CD8-positive, alpha-beta memory T cell (primary cell): ENCODE data around the gene ITGA3. TPM values are rescaled to one million over a fixed set of nuclear protein-coding genes. Genes with fewer than 3 reads are reported as not detected.

Experiments used
- CTCF ChIA-PET: fragments of 350-600 bp; sonication (Branson Sonifier 250); formaldehyde crosslinking; loops from one replicate; lab custom pipeline; 2021; ENCODE audit warnings: antibody characterized with exemption; lab: Charles Lee
- POLR2A ChIA-PET: fragments of 350-600 bp; sonication (Branson Sonifier 250); formaldehyde crosslinking; loops from one replicate; lab custom pipeline; 2021; ENCODE audit warnings: antibody characterized with exemption; lab: Charles Lee
- DNase-seq, 5 donors: peaks; one replicate each; pipeline versions ENCODE4 v3.0.0 to v3.0.0-alpha.2; 2020 to 2022; ENCODE audit warnings: mixed read lengths in 1 of 5
- H3K27ac ChIP-seq: one replicate; pipeline ENCODE4 v1.7.0; 2013; ENCODE audit warnings: low read depth, mild to moderate bottlenecking, low read length, moderate library complexity
- H3K27me3 ChIP-seq: 2 replicates; pipeline ENCODE4 v1.7.0; 2013; ENCODE audit warnings: low read length, mild to moderate bottlenecking; ENCODE audit not compliant: insufficient read depth, poor library complexity, severe bottlenecking
- H3K36me3 ChIP-seq: 2 replicates; pipeline ENCODE4 v1.7.0; 2013; ENCODE audit warnings: mild to moderate bottlenecking, low read length, moderate library complexity; ENCODE audit not compliant: insufficient read depth
- H3K4me1 ChIP-seq: 2 replicates; pipeline ENCODE4 v1.7.0; 2013; ENCODE audit warnings: mild to moderate bottlenecking, low read length, moderate library complexity; ENCODE audit not compliant: insufficient read depth
- H3K4me3 ChIP-seq: 2 replicates; pipeline ENCODE4 v1.7.0; 2013; ENCODE audit warnings: mild to moderate bottlenecking, low read length
- H3K9me3 ChIP-seq: 2 replicates; pipeline ENCODE4 v1.7.0; 2013; ENCODE audit warnings: mild to moderate bottlenecking, low read length
- H3K27ac Mint-ChIP-seq, 8 donors: one replicate each; pipeline ENCODE4 v1.8.0; 2020 to 2021; ENCODE audit warnings: mixed read lengths in 8 of 8, mild to moderate bottlenecking in 6 of 8, inconsistent platforms in 3 of 8, moderate library complexity in 3 of 8
- H3K27me3 Mint-ChIP-seq, 2 donors: one replicate each; pipeline ENCODE4 v1.8.0; 2020 to 2021; ENCODE audit warnings: mixed read lengths in 2 of 2, mild to moderate bottlenecking in 1 of 2, moderate library complexity in 1 of 2
- H3K36me3 Mint-ChIP-seq, 3 donors: one replicate each; pipeline ENCODE4 v1.8.0; 2020 to 2021; ENCODE audit warnings: mixed read lengths in 3 of 3, inconsistent platforms in 1 of 3, mild to moderate bottlenecking in 1 of 3
- H3K4me1 Mint-ChIP-seq, 3 donors: one replicate each; pipeline ENCODE4 v1.8.0; 2020 to 2021; ENCODE audit warnings: mixed read lengths in 3 of 3, inconsistent platforms in 1 of 3, mild to moderate bottlenecking in 1 of 3
- H3K4me3 Mint-ChIP-seq, 7 donors: one replicate each; pipeline ENCODE4 v1.8.0; 2020 to 2021; ENCODE audit warnings: mixed read lengths in 7 of 7, mild to moderate bottlenecking in 6 of 7, moderate library complexity in 4 of 7, inconsistent platforms in 2 of 7
- H3K9me3 Mint-ChIP-seq, 5 donors: one replicate each; pipeline ENCODE4 v1.8.0; 2020 to 2022; ENCODE audit warnings: mixed read lengths in 5 of 5, mild to moderate bottlenecking in 3 of 5, moderate library complexity in 2 of 5, inconsistent platforms in 1 of 5
- polyA plus RNA-seq: library from polyadenylated mRNA; unstranded; fragments of 300-500 nt; fragmentation: Illumina TruSeq; gene quantifications from one replicate; pipeline ENCODE4 v1.2.3, GENCODE V29; 2021
- total RNA-seq, 2 experiments: library from RNA; stranded (reverse); gene quantifications; one replicate each; pipeline ENCODE4 v1.2.3, GENCODE V29; 2021

Gene ITGA3
- total and polyA plus RNA-seq, 3 experiments from 2014 or later, result 2.7 to 12.5 (median 11.8) TPM

DNA sequence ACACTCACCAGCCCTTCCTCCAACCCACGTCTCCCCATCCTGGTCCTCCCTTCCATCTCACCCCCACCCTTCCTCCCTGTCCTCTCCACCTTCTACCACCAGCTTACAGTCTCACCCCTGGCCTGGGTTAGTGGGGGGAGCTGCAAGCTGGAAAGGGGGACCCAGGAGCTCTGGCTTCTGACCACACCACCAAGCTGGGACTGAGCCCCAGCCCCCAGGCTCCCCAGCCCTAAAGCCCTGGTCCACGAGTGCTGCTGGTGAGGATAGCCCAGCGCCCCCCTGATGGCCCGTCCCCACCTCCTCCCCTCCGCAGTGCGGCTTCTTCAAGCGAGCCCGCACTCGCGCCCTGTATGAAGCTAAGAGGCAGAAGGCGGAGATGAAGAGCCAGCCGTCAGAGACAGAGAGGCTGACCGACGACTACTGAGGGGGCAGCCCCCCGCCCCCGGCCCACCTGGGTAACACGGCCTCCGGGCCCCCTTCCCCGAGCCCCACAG, 32.0 kb downstream of the ITGA3 start:
- peak overlapping the region in 1 of 8 donors; percentile 92 for H3K27ac Mint-ChIP-seq
- CTCF ChIA-PET, result interaction anchor here (0.6 to 3.3 kb wide), 27 partner anchors 9 to 518 kb away, joined by 3 to 88 read pairs (median 4); partner anchors contain the start of genes ITGA3, PPP1R9B and SAMD14
- DNase-seq, result no peak
- H3K4me1 Mint-ChIP-seq, result no peaks in the 10 kb centered on the region
- POLR2A ChIA-PET, result no interaction called here
- Histone ChIP-seq H3K4me1 (no peaks in the 10 kb centered on the region), H3K27me3 (no peaks in the 10 kb centered on the region), H3K4me3 (no peak overlapping the region), H3K36me3 (no peaks in the 10 kb centered on the region), H3K9me3 (no peaks in the 10 kb centered on the region), H3K27ac (no peak overlapping the region)
- no peaks in the 10 kb centered on the region for H3K9me3 Mint-ChIP-seq
- H3K27me3 Mint-ChIP-seq, result no peaks in the 10 kb centered on the region
- H3K4me3 Mint-ChIP-seq, result no peak overlapping the region
- H3K36me3 Mint-ChIP-seq, result peaks cover 0 to 3% (median 0%) of the 10 kb centered on the region in 3 donors

GRCh38 chr17:50088952-50089825, 33.3 kb downstream of the ITGA3 start:
- Mint-ChIP-seq H3K36me3 (peaks cover 0 to 3% (median 0%) of the 10 kb centered on the region in 3 donors), H3K4me1 (peaks cover 0 to 3% (median 2%) of the 10 kb centered on the region in 3 donors), H3K27ac (peak overlapping the region in 1 of 8 donors; percentile 50), H3K4me3 (no peak overlapping the region), H3K27me3 (no peaks in the 10 kb centered on the region), H3K9me3 (no peaks in the 10 kb centered on the region)
- Histone ChIP-seq H3K4me3 (no peak overlapping the region), H3K36me3 (no peaks in the 10 kb centered on the region), H3K27ac (no peak overlapping the region), H3K27me3 (no peaks in the 10 kb centered on the region), H3K4me1 (peaks cover 5% of the 10 kb centered on the region), H3K9me3 (no peaks in the 10 kb centered on the region)
- no peak for DNase-seq
- ChIA-PET POLR2A (no interaction called here), CTCF (interaction anchor here (0.5 to 5.7 kb wide), 3 partner anchors 60 to 431 kb away, joined by 3 to 88 read pairs (median 75); no protein-coding TSS in a partner anchor)

DNA sequence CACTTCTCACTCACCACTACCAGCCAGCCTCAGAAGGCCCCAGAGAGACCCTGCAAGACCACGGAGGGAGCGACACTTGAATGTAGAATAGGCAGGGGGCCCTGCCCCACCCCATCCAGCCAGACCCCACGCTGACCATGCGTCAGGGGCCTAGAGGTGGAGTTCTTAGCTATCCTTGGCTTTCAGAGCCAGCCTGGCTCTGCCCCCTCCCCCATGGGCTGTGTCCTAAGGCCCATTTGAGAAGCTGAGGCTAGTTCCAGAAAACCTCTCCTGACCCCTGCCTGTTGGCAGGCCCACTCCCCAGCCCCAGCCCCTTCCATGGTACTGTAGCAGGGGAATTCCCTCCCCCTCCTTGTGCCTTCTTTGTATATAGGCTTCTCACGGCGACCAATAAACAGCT, 34.2 kb downstream of the ITGA3 start:
- H3K27ac Mint-ChIP-seq, result no peak overlapping the region
- DNase-seq, result no peak
- ChIA-PET POLR2A (no interaction called here), CTCF (interaction anchor here (5.7 kb wide), 1 partner anchor 61 kb away, joined by 75 read pairs; no protein-coding TSS in a partner anchor)
- Histone ChIP-seq H3K9me3 (no peaks in the 10 kb centered on the region), H3K4me1 (peaks cover 5% of the 10 kb centered on the region), H3K27me3 (no peaks in the 10 kb centered on the region), H3K4me3 (no peak overlapping the region), H3K27ac (no peak overlapping the region), H3K36me3 (no peaks in the 10 kb centered on the region)
- peaks cover 0 to 11% (median 0%) of the 10 kb centered on the region in 3 donors for H3K36me3 Mint-ChIP-seq
- H3K9me3 Mint-ChIP-seq, result no peaks in the 10 kb centered on the region
- peaks cover 2 to 5% (median 3%) of the 10 kb centered on the region in 3 donors for H3K4me1 Mint-ChIP-seq
- no peak overlapping the region for H3K4me3 Mint-ChIP-seq
- H3K27me3 Mint-ChIP-seq, result no peaks in the 10 kb centered on the region

DNA sequence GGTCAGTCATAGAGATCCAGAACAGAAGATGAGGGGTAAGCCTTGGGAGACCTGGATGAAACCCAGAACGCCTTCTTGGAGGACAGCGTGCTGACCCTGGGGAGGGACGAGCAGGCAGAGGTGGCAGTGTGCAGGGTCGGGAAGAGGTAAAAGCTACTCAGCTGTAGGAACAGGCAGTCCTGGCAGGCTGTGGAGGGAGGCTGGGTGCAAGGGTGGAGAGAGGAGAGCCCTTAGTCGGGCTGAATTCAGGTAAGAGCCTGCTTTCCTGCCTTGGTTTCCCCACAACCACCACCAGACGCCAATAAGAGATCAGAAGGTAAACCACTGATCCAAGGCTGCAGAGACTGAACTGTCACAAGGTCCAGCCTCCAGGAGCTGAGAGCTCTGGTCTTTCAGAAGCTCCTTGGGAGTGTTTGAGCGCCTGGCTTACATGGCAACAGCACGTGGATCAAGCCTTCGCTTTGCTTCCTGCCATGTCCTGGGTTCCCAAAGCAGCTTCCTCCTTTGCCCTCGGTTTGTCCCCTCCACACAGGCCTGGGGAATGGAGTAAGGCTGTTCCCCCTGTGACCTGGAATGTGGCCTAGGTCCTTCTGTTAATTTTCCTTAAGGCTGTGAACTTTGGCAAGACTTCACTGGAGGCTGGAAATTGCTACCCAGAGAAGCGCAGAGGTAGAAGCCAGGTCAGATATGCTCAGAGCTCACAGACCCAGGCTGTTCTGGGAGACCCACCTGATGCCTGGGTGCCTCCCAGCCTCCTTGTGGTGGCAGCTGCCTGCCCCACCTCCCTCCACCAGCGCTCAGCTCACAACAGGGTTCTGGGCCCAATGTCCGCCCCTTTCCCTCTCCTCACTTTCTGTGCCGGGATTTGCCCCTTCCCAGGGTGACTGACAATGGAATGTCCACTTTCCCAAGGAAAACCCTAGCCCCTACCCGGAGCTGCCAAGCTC, 35.3 kb downstream of the ITGA3 start:
- CTCF ChIA-PET, result interaction anchor here (1.3 to 5.7 kb wide), 3 partner anchors 11 to 95 kb away, joined by 4 to 75 read pairs (median 7); partner anchors contain the start of gene DLX3
- no peak overlapping the region for H3K4me3 ChIP-seq
- H3K36me3 ChIP-seq, result no peaks in the 10 kb centered on the region
- Mint-ChIP-seq H3K4me1 (peaks cover 10 to 17% (median 14%) of the 10 kb centered on the region in 3 donors), H3K27ac (peak overlapping the region in 1 of 8 donors; percentile 50), H3K27me3 (no peaks in the 10 kb centered on the region), H3K4me3 (peak overlapping the region in 1 of 7 donors; percentile 23), H3K9me3 (no peaks in the 10 kb centered on the region), H3K36me3 (peaks cover 0 to 17% (median 0%) of the 10 kb centered on the region in 3 donors)
- DNase-seq, result no peak
- no peaks in the 10 kb centered on the region for H3K27me3 ChIP-seq
- H3K4me1 ChIP-seq, result peaks cover 14% of the 10 kb centered on the region
- POLR2A ChIA-PET, result interaction anchor here (1.0 kb wide), 1 partner anchor 22 kb away, joined by 3 read pairs; no protein-coding TSS in a partner anchor
- H3K9me3 ChIP-seq, result no peaks in the 10 kb centered on the region
- no peak overlapping the region for H3K27ac ChIP-seq

DNA sequence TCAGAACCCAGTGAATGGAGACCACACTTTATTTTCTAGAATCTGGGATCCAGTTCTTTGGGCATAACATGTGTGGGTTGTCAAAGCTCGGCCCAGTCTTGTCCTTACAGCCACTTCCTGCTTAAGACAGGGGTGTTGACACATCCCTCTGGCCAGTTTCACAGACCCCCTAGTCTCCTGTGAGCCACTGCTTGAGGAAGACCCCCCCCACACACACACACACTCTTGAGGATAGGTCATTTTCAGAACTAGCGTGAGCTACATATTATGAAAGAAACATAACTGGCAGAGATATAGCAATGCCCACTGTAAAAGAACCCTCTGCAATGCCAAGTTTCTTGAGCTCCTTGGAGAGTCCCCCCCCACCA, 36.0 kb downstream of the ITGA3 start:
- Mint-ChIP-seq H3K9me3 (no peaks in the 10 kb centered on the region), H3K36me3 (peaks cover 0 to 18% (median 0%) of the 10 kb centered on the region in 3 donors), H3K27me3 (no peaks in the 10 kb centered on the region), H3K27ac (peak overlapping the region in 2 of 8 donors; percentile 8 to 35), H3K4me3 (no peak overlapping the region), H3K4me1 (peaks cover 10 to 24% (median 16%) of the 10 kb centered on the region in 3 donors)
- Histone ChIP-seq H3K4me1 (peaks cover 17% of the 10 kb centered on the region), H3K36me3 (no peaks in the 10 kb centered on the region), H3K4me3 (no peak overlapping the region), H3K27me3 (no peaks in the 10 kb centered on the region), H3K9me3 (no peaks in the 10 kb centered on the region), H3K27ac (no peak overlapping the region)
- DNase-seq, result no peak
- ChIA-PET POLR2A (interaction anchor here (1.0 kb wide), 1 partner anchor 21 kb away, joined by 3 read pairs; no protein-coding TSS in a partner anchor), CTCF (interaction anchor here (1.3 to 5.7 kb wide), 3 partner anchors 11 to 96 kb away, joined by 4 to 75 read pairs (median 7); partner anchors contain the start of gene DLX3)

GRCh38 chr17:50093246-50093645, 37.3 kb downstream of the ITGA3 start:
- Histone ChIP-seq H3K4me3 (no peak overlapping the region), H3K27me3 (no peaks in the 10 kb centered on the region), H3K36me3 (peaks cover 3% of the 10 kb centered on the region), H3K27ac (no peak overlapping the region), H3K4me1 (peaks cover 17% of the 10 kb centered on the region), H3K9me3 (no peaks in the 10 kb centered on the region)
- CTCF ChIA-PET, result interaction anchor here (0.9 to 5.7 kb wide), 17 partner anchors 11 to 526 kb away, joined by 3 to 75 read pairs (median 7); partner anchors contain the start of gene ITGA3
- POLR2A ChIA-PET, result interaction anchor here (0.6 kb wide), 2 partner anchors 25 to 385 kb away, joined by 3 to 4 read pairs; partner anchors contain the start of gene SLC35B1
- Mint-ChIP-seq H3K4me1 (peaks cover 14 to 37% (median 18%) of the 10 kb centered on the region in 3 donors), H3K27me3 (no peaks in the 10 kb centered on the region), H3K4me3 (peak overlapping the region in 3 of 7 donors; percentile 31 to 59 (median 56)), H3K36me3 (peaks cover 0 to 30% (median 2%) of the 10 kb centered on the region in 3 donors), H3K9me3 (no peaks in the 10 kb centered on the region), H3K27ac (peak overlapping the region in 3 of 8 donors; percentile 42 to 51 (median 46))
- DNase-seq, result no peak

DNA sequence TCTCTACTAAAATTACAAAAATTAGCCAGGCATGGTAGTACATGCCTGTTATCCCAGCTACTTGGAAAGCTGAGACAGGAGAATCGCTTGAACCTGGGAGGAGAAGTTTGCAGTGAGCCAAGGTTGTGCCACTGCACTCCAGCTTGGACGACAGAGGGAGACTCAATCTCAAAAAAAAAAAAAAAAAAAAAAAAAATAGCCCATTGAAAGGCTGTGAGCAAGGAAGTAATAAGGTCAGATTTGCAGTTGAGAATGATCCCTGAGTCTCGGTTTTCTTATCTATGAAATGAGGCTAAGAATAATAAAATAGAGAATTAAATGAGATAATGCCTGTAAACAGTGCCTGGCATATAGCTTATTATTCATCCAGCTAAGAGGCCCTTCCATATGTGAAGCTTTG, 37.9 kb downstream of the ITGA3 start:
- no peak overlapping the region for H3K4me3 ChIP-seq

More for the DNA sequence above, 37.9 kb downstream of the ITGA3 start:
- H3K27me3 Mint-ChIP-seq, result no peaks in the 10 kb centered on the region
- Histone ChIP-seq H3K36me3 (peaks cover 8% of the 10 kb centered on the region), H3K9me3 (no peaks in the 10 kb centered on the region), H3K4me1 (peaks cover 17% of the 10 kb centered on the region), H3K27me3 (no peaks in the 10 kb centered on the region), H3K27ac (no peak overlapping the region)
- peak overlapping the region in 6 of 8 donors; percentile 88 to 98 (median 96) for H3K27ac Mint-ChIP-seq
- H3K4me3 Mint-ChIP-seq, result peak overlapping the region; percentile 88 to 100 (median 97)
- peaks cover 0 to 35% (median 7%) of the 10 kb centered on the region in 3 donors for H3K36me3 Mint-ChIP-seq
- DNase-seq, result no peak
- no peaks in the 10 kb centered on the region for H3K9me3 Mint-ChIP-seq
- CTCF ChIA-PET, result interaction anchor here (0.7 to 5.7 kb wide), 50 partner anchors 9 to 526 kb away, joined by 3 to 75 read pairs (median 5); partner anchors contain the start of genes ITGA3, PPP1R9B, SAMD14 and SGCA
- H3K4me1 Mint-ChIP-seq, result peaks cover 18 to 41% (median 23%) of the 10 kb centered on the region in 3 donors
- POLR2A ChIA-PET, result interaction anchor here (0.6 to 1.3 kb wide), 4 partner anchors 24 to 386 kb away, joined by 3 to 5 read pairs (median 4); partner anchors contain the start of gene SLC35B1
